PC-9 (cell line): ENCODE data around the gene S100A14. TPM values are rescaled to one million over a fixed set of nuclear protein-coding genes. Genes with fewer than 3 reads are reported as not detected.

Experiments used
- Bru-seq: library from RNA; stranded (reverse); fragments of 400-500 nt; gene quantifications from one replicate; lab custom pipeline; 2021; lab: Mats Ljungman, UMichigan
- BruChase-seq, 2 experiments: library from RNA; stranded (reverse); fragments of 400-500 nt; gene quantifications; one replicate each; lab custom pipeline; 2021; lab: Mats Ljungman, UMichigan
- BruUV-seq: library from RNA; stranded (reverse); fragments of 400-500 nt; replicated peaks from 2 replicates; lab custom pipeline; 2021; lab: Mats Ljungman, UMichigan
- CTCF ChIA-PET: fragments of 300-600 bp; sonication (Branson Sonifier 250); formaldehyde crosslinking; loops from one replicate; lab custom pipeline; 2022; ENCODE audit warnings: antibody characterized with exemption; lab: Charles Lee
- POLR2A ChIA-PET: fragments of 300-600 bp; sonication (Branson Sonifier 250); formaldehyde crosslinking; loops from one replicate; lab custom pipeline; 2022; ENCODE audit warnings: antibody characterized with exemption; ENCODE audit not compliant: unreplicated experiment; lab: Charles Lee
- DNase-seq, 2 experiments: peaks; one replicate each; pipeline versions ENCODE4 v3.0.0 to v3.0.0-alpha.2; 2015 to 2022; ENCODE audit warnings: mixed read lengths in 1 of 2
- H2AFZ ChIP-seq: fragments of 200-600 bp; sonication (generic); 2 replicates; pipeline ENCODE4 v1.8.1; 2017; ENCODE audit warnings: antibody characterized with exemption
- H3F3A ChIP-seq: fragments of 200-600 bp; sonication (generic); 2 replicates; pipeline ENCODE4 v1.8.1; 2017; ENCODE audit warnings: antibody characterized with exemption, mild to moderate bottlenecking, low read depth; ENCODE audit not compliant: insufficient read depth
- H3K27ac ChIP-seq: fragments of 200-600 bp; sonication (generic); 2 replicates; pipeline ENCODE4 v1.6.1; 2016; ENCODE audit warnings: mixed run types
- H3K27me3 ChIP-seq: fragments of 200-600 bp; sonication (generic); 2 replicates; pipeline ENCODE4 v1.6.1; 2016; ENCODE audit warnings: low read depth, mixed run types; ENCODE audit not compliant: insufficient read depth
- H3K36me3 ChIP-seq: fragments of 200-600 bp; sonication (generic); 2 replicates; pipeline ENCODE4 v1.6.1; 2016; ENCODE audit warnings: low read depth, mixed run types
- H3K4me1 ChIP-seq: fragments of 200-600 bp; sonication (generic); replicated peaks from 2 replicates; pipeline ENCODE4 v1.6.1; 2016; ENCODE audit warnings: mixed run types; ENCODE audit not compliant: insufficient read depth
- H3K4me2 ChIP-seq: fragments of 200-600 bp; sonication (generic); 2 replicates; pipeline ENCODE4 v1.6.1; 2017; ENCODE audit warnings: mixed run types
- H3K4me3 ChIP-seq: fragments of 200-600 bp; sonication (generic); 2 replicates; pipeline ENCODE4 v1.6.1; 2016; ENCODE audit warnings: mixed run types
- H3K79me2 ChIP-seq: fragments of 200-600 bp; sonication (generic); 2 replicates; pipeline ENCODE4 v1.6.1; 2017; ENCODE audit warnings: low read depth, mixed run types
- H3K9me2 ChIP-seq: fragments of 200-600 bp; sonication (generic); 2 replicates; pipeline ENCODE4 v1.8.1; 2017; ENCODE audit warnings: mild to moderate bottlenecking; ENCODE audit not compliant: insufficient read depth
- H3K9me3 ChIP-seq: fragments of 200-600 bp; sonication (generic); 2 replicates; pipeline ENCODE4 v1.8.1; 2016; ENCODE audit warnings: low read depth; ENCODE audit not compliant: insufficient read depth
- H4K20me1 ChIP-seq: fragments of 200-600 bp; sonication (generic); 2 replicates; pipeline ENCODE4 v1.8.1; 2017; ENCODE audit not compliant: insufficient read depth
- EZH2 ChIP-seq: fragments of 200-600 bp; sonication (generic); IDR thresholded peaks from 2 replicates; pipeline ENCODE4 v1.8.0; 2017; ENCODE audit warnings: antibody characterized with exemption, low read depth
- intact Hi-C: fragments of 100-400 bp; cut with micrococcal nuclease; formaldehyde crosslinking; loops from one replicate; pipeline ENCODE4 v1.10.0; 2022; ENCODE audit not compliant: unreplicated experiment
- long read RNA-seq: library from polyadenylated mRNA; stranded (forward); transcript quantifications from one replicate; pipeline ENCODE4 v2.0.0, GENCODE V29; 2022
- total RNA-seq: library from RNA; stranded (reverse); gene quantifications from 2 replicates; pipeline ENCODE4 v1.2.3, GENCODE V29; 2021
- TF ChIP-seq, protein P1 (sequence below): fragments of 200-600 bp; sonication (generic); conservative IDR thresholded peaks from 2 replicates; pipeline ENCODE4 v1.6.1; 2017; ENCODE audit warnings: mixed run types, antibody characterized with exemption, mild to moderate bottlenecking, moderate library complexity

S100A14 gene
- total RNA-seq = 411 and 486 TPM in 2 replicates
- Bru-seq, nascent RNA = percentile 94 among the genes with signal in this experiment
- percentile 98 among the genes with signal in this experiment for BruChase-seq, experiment 1, labeled RNA remaining after a 2-hour chase
- percentile 99 among the genes with signal in this experiment for BruChase-seq, experiment 2, labeled RNA remaining after a 6-hour chase
- long read RNA-seq, transcript S100A14-201 (4 exons, 1,058 nt) = major isoform, 830 of 971 reads
- long read RNA-seq, transcript S100A14-206 (3 exons, 1,025 nt) = minor isoform, 28 of 971 reads
- long read RNA-seq, transcript S100A14-203 (4 exons, 1,080 nt) = minor isoform, 15 of 971 reads
- long read RNA-seq, partial matches to known transcripts = 4 of 971 reads
- long read RNA-seq, other reads (novel, unspliced or antisense) = 92 of 971 reads

DNA sequence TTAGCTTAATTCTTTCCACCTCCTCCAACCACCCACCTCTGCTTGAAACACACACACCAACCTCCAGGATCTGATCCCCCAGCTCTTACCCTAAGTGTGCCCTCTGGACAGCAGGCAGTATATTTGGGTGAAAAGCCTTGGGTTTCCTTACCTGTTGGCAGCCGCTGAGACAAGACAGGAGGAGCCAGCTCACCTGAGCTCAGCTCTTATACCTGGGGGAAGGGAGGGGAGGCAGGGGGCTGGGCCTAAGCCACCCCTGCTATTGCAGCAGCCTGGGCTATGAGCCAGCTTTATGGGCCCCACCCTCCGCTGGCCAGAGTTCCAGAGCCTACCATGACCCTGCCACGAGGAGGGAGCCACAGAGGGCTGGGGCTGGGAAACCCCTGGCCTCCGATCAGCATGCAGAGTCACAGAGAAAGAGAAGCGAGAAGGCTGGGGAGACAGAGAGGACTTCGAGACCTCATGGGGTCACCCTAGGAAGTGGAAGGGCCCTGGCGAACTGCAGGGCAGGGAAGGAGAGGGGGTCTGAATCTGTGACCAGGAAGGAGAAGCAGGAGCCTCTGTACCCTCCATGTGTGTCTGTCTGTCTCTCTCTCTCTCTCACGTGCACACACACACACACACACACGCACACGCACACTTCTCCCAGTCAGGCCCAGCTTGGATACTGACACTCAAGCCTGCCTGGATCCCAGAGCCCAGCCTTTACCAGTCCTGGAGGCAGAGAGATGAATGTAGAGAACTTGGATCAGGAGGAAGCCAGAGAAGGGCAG, at the start of gene S100A14:
TSS of gene S100A14 (minus strand) at position 182 of the 773 bp plus-strand sequence. CDS start 467 bp downstream, outside the sequence.
- POLR2A ChIA-PET = interaction anchor here (0.5 to 2.8 kb wide), 9 partner anchors 10 to 324 kb away, joined by 3 to 31 read pairs (median 5); partner anchors contain the start of genes CHTOP and S100A13
- TF ChIP-seq, protein P1, sequence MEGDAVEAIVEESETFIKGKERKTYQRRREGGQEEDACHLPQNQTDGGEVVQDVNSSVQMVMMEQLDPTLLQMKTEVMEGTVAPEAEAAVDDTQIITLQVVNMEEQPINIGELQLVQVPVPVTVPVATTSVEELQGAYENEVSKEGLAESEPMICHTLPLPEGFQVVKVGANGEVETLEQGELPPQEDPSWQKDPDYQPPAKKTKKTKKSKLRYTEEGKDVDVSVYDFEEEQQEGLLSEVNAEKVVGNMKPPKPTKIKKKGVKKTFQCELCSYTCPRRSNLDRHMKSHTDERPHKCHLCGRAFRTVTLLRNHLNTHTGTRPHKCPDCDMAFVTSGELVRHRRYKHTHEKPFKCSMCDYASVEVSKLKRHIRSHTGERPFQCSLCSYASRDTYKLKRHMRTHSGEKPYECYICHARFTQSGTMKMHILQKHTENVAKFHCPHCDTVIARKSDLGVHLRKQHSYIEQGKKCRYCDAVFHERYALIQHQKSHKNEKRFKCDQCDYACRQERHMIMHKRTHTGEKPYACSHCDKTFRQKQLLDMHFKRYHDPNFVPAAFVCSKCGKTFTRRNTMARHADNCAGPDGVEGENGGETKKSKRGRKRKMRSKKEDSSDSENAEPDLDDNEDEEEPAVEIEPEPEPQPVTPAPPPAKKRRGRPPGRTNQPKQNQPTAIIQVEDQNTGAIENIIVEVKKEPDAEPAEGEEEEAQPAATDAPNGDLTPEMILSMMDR = no peak
- no peak for TF ChIP-seq EZH2
- intact Hi-C loops = loop anchor here (1.0 kb wide), 1 partner anchor 18 kb away; the partner anchor contains the start of gene CHTOP

DNA sequence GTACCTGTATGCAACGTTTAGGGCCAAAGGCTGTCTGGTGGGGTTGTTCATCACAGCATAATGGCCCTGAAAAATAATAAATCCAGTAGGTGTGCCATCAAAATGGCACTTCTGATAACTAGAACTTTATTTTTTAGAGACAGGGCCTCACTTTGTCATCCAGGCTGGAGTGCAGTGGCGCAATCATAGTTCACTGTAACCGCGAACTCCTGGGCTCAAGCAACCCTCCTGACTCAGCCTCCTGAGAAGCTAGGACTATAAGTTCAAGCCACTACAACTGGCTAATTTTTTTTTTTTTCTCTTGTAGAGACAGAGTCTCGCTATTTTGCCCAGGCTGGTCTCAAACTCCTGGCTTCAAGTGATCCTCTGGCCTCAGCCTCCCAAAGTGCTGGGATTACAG, 47.1 kb upstream of the S100A14 start:
- H3K4me3 ChIP-seq = no peak overlapping the region
- H3K36me3 ChIP-seq = peaks cover 54% of the 10 kb centered on the region
- no peak overlapping the region for H3K4me2 ChIP-seq
- no peak for TF ChIP-seq EZH2
- TF ChIP-seq, protein P1 = no peak
- peaks cover 6% of the 10 kb centered on the region for H3K4me1 ChIP-seq
- no peaks in the 10 kb centered on the region for H3K9me3 ChIP-seq
- peaks cover 81% of the 10 kb centered on the region for H3F3A ChIP-seq
- no peak overlapping the region for H3K27ac ChIP-seq
- H3K9me2 ChIP-seq = no peaks in the 10 kb centered on the region
- intact Hi-C loops = no loop called here
- CTCF ChIA-PET = no interaction called here
- no peak for DNase-seq
- no peaks in the 10 kb centered on the region for H3K27me3 ChIP-seq
- H2AFZ ChIP-seq = no peak overlapping the region
- H4K20me1 ChIP-seq = no peaks in the 10 kb centered on the region; the same call in 1 of the 2 replicates
- POLR2A ChIA-PET = no interaction called here
- H3K79me2 ChIP-seq = peaks cover 32% of the 10 kb centered on the region
- BruUV-seq = no TSS peak

More for the DNA sequence above, at the start of gene S100A14:
- Histone ChIP-seq H3K4me2 (peak within 1 kb of the TSS; percentile 88), H3F3A (peaks cover 36% of the 10 kb centered on the region), H3K9me2 (no peaks in the 10 kb centered on the region), H3K27ac (peak within 1 kb of the TSS; percentile 56), H3K4me3 (peak within 1 kb of the TSS; percentile 66), H4K20me1 (no peaks in the 10 kb centered on the region), H3K27me3 (no peaks in the 10 kb centered on the region), H3K9me3 (no peaks in the 10 kb centered on the region), H3K4me1 (peaks cover 44% of the 10 kb centered on the region), H3K36me3 (0 out of 2 replicates have a peak, but pooled peaks cover 5% of the 10 kb centered on the region), H3K79me2 (peaks cover 38% of the 10 kb centered on the region), H2AFZ (no peak within 1 kb of the TSS)
- peak; percentile 73 to 89 for DNase-seq
- CTCF ChIA-PET = interaction anchor here (0.5 to 1.3 kb wide), 5 partner anchors 11 to 457 kb away, joined by 3 to 15 read pairs (median 7); partner anchors contain the start of genes CHTOP and S100A13
- no TSS peak for BruUV-seq

DNA sequence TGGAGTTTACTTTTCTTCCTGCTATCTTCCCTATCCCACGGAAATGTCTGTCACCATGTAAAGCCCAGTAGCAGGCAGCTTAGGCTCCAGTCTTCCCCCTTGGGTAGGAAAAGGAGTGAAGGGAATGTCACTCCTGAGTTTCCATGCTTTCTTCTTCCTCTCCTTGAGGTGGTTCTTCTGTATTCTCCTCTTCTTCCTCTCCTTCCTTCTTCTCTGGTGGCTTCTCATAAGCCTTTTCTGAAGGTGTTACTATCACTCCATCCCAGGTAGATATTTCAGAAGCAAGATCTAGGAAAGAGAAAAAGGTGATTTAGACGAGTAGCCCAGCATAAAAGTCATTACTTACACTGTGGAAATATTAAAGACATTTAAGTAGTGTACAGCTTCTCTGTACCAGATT, 46.1 kb upstream of the S100A14 start:
- intact Hi-C loops = no loop called here
- Histone ChIP-seq H3F3A (peaks cover 71% of the 10 kb centered on the region), H3K9me2 (no peaks in the 10 kb centered on the region), H3K9me3 (no peaks in the 10 kb centered on the region), H3K27me3 (no peaks in the 10 kb centered on the region), H4K20me1 (no peaks in the 10 kb centered on the region; the same call in 1 of the 2 replicates), H3K36me3 (peaks cover 45% of the 10 kb centered on the region), H2AFZ (no peak overlapping the region), H3K4me2 (no peak overlapping the region), H3K27ac (0 out of 2 replicates have a peak overlapping the region, but pooled peaks have one; percentile 22), H3K79me2 (peaks cover 24% of the 10 kb centered on the region), H3K4me1 (peaks cover 6% of the 10 kb centered on the region), H3K4me3 (no peak overlapping the region)
- POLR2A ChIA-PET = interaction anchor here (0.6 kb wide), 1 partner anchor 96 kb away, joined by 3 read pairs; no protein-coding TSS in a partner anchor
- BruUV-seq = TSS peak; percentile 5
- CTCF ChIA-PET = no interaction called here
- TF ChIP-seq EZH2 = no peak
- TF ChIP-seq, protein P1 = no peak
- DNase-seq = no peak
